ENCODE data around the gene CSPG4. TPM values are rescaled to one million over a fixed set of nuclear protein-coding genes. Genes with fewer than 3 reads are reported as not detected.

Gene CSPG4
- total and polyA plus RNA-seq, 2 of the 8 experiments (the other 6 are each of a cell fraction or from before 2014, with no cell fraction given), result 1.4 to 3.0 TPM

GRCh38 chr15:75714195-75714594, 1.5 kb upstream of the CSPG4 start (continued):
- no peak for TF ChIP-seq USF2 (IDR thresholded peaks at IDR 0.05; ENCODE audit: low read length)
- TF ChIP-seq CHD7 (IDR thresholded peaks at IDR 0.05; ENCODE audit: insufficient replicate concordance, low read length), result no peak

All from H1 (cell line).